GM21367 (cell line): Measurements from ENCODE around the gene PRKCA.
"Not testable (repeated sequence)": the region's sequence is repeated elsewhere in the genome, so short reads cannot be mapped to it uniquely, and the experiment has no call there.

Experiments used
- ATAC-seq: cut with Tn5 transposase; IDR thresholded peaks from one replicate; pipeline ENCODE4 v1.9.1; 2021; ENCODE audit not compliant: unreplicated experiment

PRKCA gene

DNA sequence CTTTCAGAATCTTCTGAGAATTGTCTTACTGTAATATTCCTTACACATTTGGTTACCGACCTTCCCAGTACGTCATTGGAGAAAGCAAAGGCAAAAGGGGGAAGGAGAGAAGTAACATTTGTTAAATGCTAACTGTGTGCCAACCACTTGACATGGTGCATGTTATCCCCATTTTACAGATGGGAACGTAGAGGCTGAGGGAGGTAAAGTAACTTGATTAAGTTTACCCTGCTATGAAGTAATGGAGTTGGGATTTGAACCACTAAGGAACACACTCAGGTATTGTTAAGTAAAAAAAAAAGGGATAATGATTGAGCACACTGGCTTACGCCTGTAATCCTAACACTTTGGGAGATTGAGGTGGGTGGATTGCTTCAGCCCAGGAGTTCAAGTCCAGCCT lies 156.4 kb downstream of the PRKCA start:
- ATAC-seq = no peak

DNA sequence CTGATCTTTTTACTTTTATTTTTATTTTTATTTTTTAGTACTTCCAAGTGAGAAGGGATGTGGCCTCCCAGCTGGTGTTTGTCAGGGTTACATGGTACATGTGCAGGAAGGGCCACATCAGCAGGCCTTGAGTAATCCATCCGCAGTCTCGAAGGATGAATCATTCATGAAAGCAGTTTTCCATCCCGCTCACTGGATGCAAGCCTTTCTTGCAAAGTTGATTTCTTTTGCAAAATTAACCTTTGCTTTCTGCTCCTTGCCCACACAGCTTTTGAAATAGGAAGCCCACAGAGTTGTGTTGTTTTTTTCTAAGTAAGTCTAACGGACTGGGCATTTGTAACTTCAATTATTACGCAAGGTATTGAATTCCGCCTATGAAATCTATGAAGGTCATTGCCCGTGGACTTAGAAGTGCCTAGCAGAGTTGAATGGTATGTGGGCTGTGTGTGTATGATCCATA lies 157.4 kb downstream of the PRKCA start:
- ATAC-seq = no peak

DNA sequence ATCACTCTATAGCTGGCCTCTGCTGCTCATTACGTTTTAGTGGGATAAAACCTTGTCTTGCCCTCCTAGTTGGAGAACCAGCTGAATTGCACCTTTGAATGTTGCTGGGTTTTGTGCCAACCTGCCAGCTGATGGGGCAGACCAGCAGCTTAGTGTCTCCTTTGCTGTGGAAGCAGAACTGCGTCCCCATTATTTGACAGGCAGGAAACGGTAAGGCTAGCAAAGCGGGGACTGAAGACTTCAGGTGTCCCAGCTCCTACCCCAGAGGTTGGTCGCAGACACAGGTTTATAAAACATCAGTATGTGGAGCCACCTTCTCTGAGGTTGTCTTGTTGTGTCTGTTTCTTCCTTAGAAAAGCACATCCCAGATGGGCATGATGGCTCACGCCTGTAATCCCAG lies 158.1 kb downstream of the PRKCA start:
- ATAC-seq = no peak

DNA sequence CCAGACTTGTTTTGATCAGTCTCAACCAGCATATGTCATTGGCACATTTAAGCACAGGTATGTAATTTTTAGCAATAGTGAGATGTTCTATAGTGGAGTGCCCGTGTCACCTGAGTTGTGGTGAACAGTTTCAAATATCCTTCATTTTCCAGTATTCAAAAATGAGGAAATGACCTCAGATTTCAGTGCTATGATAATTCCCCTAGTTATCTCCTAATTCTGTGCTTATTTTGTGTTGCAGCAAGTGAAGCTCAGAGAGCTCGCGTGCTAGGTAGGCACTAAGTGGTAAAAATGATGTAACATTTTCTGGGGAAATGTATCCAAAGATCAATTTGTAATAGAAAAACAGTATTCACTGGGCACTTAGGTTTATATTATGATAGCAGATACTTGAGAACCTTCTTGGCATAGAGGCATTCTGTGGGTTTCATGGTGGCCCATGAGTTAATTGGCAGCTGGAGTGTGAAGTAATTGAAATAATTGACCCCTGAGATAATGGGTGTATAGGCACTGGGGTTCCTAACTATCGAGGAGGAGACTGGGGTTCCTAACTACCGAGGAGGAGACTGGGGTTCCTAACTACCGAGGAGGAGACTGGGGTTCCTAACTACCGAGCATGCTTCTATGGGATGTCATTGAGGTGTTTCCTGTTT lies 159.1 kb downstream of the PRKCA start:
- ATAC-seq = no peak

DNA sequence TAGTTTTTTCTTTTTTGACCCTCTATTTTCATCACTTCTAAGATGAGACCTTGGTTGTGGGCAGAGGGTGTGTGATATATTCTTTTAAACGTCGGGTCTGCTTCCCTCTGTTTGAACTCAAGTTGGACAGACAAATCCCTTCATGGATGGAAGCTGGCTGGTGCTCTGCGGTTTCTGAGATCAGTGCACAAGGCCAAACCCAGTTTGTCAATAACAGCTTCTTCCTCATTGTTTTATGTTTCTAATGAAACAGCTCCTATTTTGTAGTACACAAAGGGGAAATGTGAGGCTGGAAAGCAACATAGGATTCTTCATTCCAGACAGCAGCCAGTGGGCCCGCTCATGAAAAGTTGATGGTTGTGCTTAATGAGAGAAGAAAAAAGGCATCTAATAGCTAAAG lies 159.6 kb downstream of the PRKCA start:
- ATAC-seq = no peak

DNA sequence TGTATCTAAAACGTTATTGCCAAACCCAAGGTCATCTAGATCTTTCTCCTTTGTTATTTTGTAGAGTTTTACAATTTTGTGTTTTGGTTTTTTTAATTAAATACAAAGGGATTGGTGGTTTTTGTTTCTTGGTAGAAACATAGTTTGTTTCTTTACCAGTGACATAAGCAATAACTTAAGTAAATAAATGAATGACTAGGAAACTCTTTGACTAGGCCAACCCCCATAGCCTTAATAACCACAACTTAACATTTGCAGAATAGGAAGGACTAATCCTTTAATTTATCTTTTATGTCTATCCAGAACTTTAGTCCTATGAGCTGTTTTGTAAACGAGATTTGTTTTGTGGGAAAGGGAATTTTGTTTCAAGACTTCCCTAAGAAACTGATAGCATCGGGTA lies 162.5 kb downstream of the PRKCA start:
- ATAC-seq = no peak

DNA sequence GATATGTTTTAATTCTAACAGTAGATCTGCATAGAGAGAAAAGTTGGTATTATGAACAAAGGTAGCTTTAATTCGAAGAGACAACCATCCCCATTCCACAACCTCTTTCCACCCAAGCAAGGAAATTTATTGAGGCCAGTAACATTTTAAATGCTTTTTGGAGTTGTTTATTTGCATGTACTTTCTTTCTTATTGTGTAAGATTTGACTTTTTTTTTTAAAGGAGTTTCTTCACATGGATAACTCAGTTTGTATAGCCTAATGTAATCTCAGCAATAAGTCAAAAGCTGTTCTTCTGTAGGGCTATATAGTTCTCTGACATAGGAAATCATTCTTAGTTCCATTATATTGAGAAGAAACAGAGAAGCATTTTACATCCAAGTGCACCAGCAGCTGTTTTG lies 163.3 kb downstream of the PRKCA start:
- ATAC-seq = no peak

DNA sequence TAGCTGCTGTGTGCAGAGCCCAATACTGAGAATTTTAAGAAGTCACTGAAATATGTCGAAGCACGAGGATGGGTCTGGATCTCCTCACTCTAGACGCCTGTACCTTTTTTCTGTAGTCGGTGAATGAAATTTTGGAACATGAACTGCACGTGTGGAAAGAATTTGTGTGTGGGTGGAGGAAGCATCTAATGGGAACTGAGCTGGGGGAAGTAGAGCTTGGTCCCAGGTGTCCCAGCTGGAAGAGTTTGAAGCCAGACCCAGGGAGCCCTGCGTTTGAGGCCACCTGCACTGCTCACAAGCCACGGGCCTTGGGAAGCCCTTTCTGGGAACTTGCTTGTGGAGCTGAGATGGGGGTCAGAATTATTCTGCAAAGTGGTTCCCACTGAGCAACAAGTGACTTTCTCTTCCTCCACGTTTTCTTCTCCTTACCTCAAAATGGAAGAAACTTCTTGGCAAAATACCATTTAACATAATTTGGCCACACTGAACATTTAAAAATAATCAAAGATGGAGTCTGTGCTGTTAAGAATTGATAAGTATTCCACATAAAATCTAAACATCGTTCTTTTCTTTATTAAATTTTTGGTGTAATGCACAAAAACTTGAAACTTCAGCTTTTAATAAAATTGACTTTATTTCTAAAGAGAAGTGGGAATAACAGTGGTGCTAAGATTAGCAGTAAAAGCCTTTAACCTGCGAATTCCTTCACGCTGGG lies 163.8 kb downstream of the PRKCA start:
- no peak for ATAC-seq

DNA sequence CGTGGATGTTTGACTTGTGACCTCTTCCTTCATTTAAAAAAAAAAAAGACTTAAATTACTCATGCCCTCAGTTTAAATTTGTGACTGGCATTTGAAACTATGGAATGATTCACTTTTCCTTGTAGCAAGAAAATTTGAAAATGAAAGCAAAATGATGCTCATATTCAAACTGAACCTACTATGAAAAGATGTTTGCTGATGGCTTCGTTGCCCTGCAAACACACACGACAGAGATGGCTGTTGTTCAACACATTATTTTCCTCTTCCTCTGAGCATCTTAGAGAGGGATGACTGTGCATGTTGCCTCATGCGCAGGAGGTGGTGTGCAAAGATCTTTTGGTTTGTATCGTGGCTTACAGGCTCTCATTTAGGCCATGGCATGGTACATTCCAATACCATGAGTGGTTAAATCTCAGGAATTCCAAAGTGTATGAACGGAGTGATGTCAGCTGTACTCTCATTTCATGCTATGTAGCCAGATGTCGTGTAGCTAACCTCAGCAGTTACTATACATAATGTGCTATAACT lies 164.5 kb downstream of the PRKCA start:
- no peak for ATAC-seq

DNA sequence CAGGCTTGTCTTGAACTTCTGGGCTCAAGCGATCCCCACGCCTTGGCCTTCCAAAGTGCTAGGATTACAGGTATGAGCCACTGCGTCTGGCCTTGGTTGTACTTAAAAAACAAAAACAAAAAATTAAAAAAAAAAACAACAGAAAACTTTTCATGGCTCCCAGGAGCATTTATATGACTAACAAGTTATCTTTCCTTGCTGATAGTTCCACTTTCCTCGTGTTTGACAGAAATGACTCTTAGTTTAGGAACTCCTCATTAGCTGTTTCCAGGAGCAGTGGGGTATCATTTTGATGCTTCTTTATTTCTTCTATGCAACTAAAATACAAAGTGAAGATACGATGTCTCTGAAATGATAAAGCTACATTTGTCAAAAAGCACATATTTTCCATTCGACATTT lies 165.4 kb downstream of the PRKCA start:
- no peak for ATAC-seq

DNA sequence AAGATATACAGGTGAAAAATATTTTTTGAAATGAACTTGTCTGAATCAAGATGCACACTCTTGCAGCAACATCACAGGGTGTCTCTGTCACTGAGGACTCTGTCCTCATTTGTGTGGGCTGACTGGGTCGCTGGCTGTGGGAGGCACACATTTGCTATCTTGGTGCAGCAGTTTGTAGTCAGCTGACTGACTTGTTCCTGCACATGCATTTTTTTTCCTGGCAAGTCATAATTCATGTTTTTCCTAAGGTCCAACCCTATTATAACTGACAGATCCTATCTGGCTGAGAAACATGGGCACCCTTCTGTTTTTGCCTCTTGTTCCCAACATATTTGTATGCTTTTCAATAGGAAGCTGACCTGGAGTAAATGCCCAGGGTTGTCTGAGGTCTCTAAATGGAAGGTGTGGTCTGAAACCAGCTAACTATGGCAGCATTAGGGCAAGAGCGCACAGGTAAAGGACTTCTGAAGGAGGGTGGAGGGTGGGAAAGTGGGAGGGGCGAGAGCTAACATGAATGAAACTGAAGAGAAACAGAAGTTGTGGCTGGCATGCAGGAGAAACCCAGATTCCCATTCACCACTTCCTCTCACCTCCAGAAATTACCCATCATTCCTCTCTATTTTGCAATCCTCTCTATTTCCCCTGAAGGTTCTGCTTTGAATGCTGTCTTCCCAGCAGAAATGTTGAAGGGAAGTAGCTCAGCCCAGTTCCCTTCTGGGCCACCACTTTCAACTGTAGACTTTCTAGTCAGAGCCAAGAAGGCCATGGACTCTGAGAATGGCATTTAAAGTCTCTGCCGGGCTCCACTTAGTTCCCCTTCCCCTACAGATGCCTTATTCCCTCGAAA lies 166.1 kb downstream of the PRKCA start:
- ATAC-seq = no peak

DNA sequence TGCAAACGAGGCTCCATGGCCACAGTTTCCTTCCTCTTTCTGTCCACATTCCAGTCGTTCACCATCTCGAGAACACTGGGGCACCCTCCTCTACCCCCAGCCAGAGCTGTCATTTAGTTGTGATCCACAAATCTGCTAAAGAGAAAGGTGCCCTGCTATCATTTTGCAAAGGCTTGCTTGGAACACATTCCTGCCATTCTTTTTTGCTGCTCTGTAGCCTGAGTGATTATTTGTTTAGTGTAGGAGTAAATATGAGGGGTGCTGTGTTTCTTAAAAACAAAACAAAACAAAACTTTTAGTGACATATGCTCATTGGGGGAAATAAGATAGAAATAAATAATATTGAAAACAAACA lies 166.7 kb downstream of the PRKCA start:
- no peak for ATAC-seq

DNA sequence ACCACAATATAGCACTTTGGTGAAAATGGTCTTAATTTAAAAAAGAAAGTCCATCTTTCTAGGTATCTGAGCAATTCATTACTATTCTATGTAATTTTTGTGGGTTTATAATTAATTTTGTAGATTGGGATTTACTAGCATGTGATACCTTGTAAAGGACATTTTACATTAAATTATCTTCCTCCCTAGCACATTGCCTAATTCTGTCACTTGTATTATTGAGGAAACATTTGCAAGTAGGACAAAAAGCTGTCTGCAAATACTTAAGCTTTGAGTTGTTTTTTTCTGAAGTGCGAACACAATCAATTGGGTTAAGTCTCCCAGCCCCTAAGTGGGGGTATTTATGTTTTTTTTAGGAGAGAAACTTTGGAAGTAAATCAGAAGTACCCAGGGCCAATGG lies 167.0 kb downstream of the PRKCA start:
- no peak for ATAC-seq

DNA sequence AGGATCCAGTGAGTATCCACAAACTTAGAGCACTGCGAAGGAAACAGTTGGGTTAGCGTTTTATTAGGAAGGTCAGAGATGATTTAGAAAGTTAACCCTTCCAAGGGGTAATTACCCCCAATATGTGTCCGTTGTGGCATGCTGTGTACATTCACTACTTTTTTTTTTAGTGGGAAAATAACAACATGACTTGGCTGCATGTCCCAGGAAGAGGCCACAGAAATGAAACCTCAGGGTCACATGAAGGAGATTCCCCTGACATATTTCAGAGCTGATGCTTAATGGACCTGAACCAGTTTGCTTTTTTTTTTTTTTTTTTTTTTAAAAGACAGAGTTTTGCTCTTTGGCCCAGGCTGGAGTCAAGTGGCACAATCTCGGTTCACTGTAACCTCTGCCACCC lies 167.5 kb downstream of the PRKCA start:
- no peak for ATAC-seq

DNA sequence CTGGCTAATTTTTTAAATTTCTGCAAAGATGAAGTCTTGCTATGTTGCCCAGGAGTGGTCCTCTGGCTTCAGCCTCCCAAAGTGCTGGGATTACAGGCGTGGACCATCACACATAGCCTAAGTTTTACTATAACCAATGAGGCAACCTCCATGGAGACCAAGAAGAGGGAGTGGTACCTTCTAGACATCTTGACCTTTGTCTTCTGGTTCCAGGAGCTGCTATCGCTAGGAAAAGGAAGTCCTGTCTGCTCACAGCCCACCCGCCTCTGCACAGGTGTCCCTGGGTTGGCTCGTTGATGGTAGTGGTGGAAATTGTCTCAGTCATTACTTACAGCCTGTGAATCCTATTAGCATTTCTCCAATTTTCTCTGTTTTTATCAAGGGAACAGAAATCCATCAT lies 169.7 kb downstream of the PRKCA start:
- ATAC-seq = no peak

DNA sequence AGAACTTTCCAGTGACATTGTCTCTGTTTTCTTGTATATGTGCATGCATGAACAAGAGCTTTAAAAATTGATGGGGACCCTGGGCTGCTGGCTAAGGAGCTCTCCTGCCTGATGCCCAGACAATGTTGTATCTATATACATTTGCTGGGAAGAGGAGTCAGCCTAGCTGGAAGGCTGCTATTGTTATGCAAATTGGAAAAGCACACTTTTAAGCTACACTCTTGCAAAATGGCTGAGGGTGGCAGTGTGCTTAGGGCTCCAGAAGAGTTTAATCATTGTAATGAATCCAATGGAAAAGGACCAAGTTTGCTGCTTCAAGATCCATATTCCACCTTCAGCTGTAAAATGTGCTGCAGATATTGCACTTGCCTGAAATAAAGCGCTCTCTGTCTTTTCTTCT lies 171.8 kb downstream of the PRKCA start:
- no peak for ATAC-seq

DNA sequence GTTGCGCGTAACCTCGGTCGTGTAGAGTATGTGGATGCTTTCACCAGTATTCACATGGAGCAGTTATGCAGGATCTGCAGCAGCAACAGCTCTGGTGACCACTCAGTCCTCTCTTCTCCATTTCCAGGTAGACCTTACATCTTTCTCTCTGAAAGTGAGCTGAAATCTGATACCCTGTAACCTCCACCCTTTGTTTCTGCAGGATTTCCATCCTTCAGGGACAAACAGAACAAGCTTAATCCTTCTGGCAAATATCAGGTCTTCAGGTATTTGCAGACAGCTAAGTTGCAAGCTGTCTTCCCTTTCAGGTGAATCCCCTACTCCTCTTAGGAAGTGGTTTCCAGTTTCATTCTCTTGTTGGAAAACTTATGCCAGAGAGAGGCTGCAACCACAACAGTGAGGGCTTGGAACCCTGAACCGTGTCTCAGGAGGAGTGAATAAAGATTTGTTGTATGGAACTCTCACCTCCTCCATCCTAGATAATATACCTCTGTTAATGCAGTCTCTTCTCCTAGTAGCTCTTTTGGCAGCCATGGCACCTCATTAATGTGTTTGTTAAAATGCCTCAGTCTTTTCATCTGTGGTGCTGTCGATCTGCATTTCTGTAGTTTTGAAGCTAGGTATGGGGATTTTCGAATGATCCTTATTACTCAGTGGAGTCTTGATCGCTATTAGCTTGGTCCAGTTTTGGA lies 172.5 kb downstream of the PRKCA start:
- ATAC-seq = no peak

DNA sequence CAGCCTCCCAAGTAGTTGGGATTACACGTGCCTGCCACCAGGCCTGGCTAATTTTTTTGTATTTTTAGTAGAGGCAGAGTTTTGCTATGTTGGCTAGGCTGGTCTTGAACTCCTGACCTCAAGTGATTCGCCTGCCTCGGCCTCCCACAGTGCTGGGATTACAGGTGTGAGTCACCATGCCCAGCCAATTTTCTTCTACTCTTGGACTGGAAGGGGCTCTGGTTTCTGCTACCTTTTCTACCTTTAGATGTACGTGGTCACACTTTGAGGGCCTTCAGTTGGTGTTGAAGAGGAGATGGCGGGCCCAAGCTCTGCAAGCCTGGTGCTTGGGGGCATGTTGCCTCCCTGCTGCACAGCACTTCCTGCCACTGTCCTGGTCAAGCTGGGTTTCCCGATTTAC lies 173.6 kb downstream of the PRKCA start:
- ATAC-seq = no peak

DNA sequence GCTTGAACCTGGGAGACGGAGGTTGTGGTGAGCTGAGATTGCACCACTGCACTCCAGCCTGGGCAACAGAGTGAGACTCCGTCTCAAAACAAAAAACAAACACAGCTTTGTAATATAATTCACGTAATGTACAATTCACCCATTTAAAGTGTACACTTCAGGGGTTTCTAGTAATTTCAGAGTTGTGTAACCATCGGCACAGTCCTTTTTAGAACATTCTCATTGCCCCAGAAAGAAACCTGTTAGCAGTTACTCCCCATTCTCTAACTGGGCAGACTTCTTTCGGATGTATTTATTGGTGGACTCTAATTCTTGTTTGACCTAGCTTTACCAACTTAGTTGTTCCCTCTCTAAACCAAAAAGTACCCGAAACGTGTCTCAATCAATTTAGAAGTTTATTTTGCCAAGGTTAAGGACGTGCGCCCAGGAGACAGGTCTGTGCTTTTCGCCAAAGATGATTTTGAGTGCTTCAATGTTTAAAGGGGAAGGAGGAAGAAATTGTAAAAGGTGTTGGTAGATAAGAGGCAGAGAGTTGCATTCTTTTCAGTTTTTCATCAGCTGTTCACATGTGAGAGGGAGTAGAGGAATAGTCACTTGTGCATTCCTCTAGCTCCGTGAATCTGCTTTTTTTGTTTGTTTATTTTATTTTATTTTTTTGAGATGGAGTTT lies 175.3 kb downstream of the PRKCA start:
- no peak for ATAC-seq

DNA sequence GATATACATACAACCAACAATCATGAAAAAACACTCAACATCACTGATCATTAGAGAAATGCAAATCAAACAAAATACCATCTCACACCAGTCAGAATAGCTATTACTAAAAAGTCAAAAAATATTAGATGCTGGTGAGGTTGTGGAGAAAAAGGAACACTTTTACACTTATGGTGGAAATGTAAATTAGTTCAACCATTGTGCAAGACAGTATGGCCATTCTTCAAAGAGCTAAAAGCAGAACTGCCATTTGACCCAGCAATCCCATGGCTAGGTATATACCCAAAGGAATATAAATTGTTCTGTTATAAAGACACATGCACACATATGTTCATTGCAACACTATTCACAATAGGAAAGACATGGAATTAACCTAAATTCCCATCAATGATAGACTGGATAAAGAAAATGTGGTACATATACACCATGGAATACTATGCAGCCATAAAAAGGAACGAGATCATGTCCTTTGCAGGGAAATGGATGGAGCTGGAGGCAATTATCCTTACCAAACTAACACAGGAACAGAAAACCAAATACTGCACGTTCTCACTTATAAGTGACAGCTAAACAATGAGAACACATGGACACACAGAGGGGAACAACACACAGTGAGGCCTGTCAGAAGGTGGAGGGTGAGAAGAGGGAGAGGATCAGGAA lies 176.9 kb downstream of the PRKCA start:
- ATAC-seq = not testable (repeated sequence)
